EH (cell line): ENCODE measurements around the gene COL4A3.

Experiments used
- DNase-seq: peaks from one replicate; pipeline ENCODE4 v3.0.0-alpha.2; 2015; ENCODE audit warnings: low read depth

Gene COL4A3

DNA sequence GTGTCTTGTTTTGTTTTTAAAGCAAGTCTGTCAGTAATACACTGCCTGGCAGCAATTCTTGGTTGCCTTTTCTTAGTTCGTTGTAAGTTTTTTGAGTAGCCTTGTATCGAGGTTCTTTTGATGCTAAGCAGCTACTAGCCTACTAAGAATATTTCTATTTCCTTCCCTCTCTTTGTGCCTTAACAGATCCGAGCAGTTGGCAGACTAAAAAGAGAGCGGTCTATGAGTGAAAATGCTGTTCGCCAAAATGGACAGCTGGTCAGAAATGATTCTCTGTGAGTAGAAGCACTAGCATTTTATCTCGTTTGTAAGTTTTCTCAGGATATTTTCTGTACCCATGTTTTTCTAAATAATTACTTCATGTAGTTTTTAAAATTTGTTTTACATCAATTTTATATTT, 175.7 kb downstream of the COL4A3 start:
- no peak for DNase-seq

DNA sequence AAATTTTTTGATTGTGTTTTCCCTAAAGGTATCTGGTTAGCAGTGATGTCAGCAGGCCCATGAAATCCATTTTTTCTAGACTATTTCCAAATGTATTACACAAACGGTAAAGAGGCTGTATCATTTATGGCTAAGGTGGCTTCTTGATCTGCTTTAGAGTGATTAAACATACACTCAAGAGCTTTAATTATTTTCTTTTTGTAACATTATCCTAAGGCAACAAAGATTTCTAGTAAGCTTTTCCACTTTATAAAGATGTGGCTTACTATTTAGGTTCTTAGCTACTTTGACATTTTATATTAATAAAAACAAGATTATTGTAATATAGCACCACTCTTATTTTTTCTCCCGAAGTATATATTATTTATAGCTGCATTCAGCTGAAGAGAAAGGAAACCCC, 177.1 kb downstream of the COL4A3 start:
- no peak for DNase-seq

DNA sequence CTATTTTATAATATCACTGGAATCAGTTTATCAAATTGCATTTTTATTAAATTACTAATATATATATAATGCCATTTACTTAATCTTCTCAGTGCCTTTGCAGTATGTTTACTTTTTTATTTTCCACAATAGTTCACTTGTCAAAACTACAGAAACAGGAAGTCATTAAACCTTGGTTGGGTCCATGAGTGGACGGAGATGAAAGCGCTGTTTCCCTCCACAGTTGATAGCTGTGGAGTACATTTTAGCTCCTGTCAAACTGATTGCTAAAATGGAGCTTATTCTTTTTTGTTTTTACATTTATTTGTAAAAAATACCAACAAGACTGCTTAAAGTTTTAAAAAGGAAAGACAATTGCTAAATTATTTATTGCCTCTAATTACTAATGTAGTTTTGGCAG, 179.8 kb downstream of the COL4A3 start:
- no peak for DNase-seq

DNA sequence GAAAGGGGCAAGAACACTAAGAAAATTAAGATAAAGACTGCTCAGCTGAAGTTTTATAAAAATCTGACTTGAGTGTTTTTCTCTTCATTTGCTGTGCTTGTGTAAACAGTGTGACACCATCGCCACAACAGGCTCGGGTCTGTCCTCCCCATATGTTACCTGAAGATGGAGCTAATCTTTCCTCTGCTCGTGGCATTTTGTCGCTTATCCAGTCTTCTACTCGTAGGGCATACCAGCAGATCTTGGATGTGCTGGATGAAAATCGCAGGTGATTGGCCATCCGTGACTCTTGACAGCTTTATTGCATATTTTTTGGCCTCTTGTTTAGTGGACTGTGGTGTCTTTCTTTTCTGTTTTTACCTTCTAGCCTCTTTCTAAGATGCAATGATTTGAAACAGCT, 182.7 kb downstream of the COL4A3 start:
- no peak for DNase-seq

DNA sequence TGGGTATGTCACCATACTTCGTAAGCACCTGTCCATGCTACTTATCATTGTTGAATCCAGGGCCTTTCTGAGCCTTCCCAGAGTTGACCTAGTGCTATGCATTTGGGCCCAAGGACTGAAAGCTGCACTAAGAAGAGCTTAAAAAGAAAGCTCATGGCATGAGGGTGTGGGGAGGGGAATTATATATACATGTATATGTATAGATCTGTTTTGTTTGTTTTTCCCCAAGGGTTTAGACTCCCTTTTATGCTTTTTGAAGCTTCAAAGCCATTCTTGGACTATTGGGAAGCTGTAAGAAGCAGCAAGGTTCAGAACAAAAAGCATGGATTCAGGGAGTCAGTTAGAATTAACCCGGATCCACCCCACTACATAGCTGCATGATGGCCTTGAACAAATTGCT, 183.9 kb downstream of the COL4A3 start:
- DNase-seq, result no peak

DNA sequence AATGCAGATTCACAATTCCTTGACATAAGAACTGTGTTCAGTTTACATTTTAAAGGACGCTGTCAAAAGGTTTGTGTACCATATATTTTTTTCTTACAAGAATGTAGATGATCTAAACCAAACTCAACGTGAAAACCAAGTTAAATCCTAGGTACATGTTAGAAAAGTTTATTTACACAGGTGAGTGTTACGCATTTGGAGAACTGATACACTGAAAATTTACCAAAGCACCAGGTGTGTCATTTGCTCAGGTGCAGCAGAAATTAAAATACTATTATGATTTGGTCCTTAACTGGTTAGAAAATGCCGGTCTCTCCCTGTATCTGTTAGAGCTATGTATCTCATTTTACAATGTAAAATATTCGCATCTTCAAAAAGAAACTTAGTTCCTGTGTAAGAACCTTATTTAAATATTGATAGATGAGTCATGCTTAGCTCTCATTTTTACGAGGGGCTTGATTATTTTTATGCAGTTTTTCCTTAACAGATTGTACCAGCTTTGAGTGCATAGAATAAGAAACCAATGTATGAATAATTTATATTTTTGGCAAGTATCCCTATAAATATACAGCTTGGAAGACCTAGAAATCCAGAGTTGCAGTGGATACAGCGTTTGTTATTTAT, 185.7 kb downstream of the COL4A3 start:
- no peak for DNase-seq

DNA sequence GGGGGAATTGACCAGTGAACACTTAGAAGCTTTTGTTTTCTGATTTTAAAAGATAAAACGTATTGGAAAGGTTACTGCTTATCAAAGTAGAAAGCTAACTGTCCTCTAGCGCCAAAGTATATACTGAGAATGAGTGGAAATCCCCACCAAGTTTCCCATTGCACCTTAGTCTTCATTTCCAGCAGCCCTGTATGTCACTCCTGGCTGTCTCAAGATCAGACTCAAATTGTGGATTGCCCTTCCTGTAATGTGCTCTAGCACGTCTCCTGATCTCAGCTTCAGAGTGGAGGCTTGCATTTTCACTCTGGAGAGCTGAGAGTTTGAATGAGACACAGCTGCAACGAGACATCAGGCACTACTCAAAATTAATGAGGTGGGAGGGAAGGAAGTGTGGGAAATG, 187.2 kb downstream of the COL4A3 start:
- DNase-seq, result no peak

DNA sequence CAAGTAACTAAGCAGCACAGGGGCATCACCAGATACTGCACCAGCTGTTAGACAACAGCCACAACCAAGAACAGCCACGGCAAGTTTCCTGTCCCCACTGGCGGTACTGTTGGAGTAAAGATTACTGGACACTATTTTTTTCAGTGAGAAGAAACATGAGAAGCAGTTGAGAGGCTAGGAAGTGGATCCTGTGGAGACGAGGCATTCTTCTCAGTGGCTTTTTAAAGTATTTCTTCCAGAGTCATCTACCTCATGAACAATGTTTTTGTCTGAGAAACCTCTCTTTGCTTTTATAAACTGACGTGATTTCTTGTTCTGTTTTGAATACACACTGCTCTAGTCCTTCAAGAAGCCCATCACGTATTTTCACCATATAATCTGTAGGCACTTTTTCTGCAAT, 195.9 kb downstream of the COL4A3 start:
- DNase-seq, result no peak

DNA sequence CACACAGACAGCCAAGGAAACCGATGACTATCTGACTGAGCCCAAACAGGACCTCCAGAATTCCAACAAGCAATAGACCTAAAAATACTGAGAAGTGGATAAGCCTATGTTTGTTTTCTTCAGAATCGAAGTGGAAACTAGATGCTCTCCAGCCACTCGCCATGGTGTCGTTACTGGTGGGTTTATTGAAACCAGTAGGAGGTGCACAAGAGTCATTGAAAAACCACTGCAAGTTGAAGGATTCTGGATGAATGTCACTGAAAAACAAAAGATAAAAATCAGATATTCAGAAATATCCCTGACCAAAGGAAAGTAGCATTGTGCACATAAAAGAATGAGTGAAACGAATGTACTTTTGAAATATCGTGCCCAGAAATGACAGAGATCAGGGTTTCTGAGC, 199.3 kb downstream of the COL4A3 start:
- DNase-seq, result no peak
